ENCODE measurements around the gene GATAD2B.
"Not testable (repeated sequence)": the region's sequence is repeated elsewhere in the genome, so short reads cannot be mapped to it uniquely, and the experiment has no call there.

The GATAD2B gene

GRCh38 chr1:153903841-153904455, 18.8 kb downstream of the GATAD2B start:
- Histone ChIP-seq H3K9ac (ENCODE audit: insufficient read length, low read depth) (no peak overlapping the region), H3K4me3 (ENCODE audit: insufficient read length, low read depth) (no peak overlapping the region), H3K36me3 (ENCODE audit: insufficient read depth, insufficient read length, low read length) (peaks cover 22% of the 10 kb centered on the region), H3K27me3 (ENCODE audit: insufficient read depth, insufficient read length) (no peaks in the 10 kb centered on the region), H3K9me3 (ENCODE audit: insufficient read depth, low read length) (no peaks in the 10 kb centered on the region), H3K4me1 (ENCODE audit: insufficient read depth, insufficient read length) (no peaks in the 10 kb centered on the region)
- TF ChIP-seq SUZ12 (IDR thresholded peaks at IDR 0.05; ENCODE audit: extremely low read depth, insufficient read depth, insufficient read length) (no peak), YY1 (IDR thresholded peaks at IDR 0.05; ENCODE audit: insufficient read depth, insufficient read length) (no peak), ZNF274 (IDR thresholded peaks at IDR 0.05; ENCODE audit: low read depth, low read length) (no peak)
- DNase-seq (ENCODE audit: low read depth, low spot score): no peak

- TF ChIP-seq YY1 (IDR thresholded peaks at IDR 0.05; ENCODE audit: insufficient read depth, insufficient read length) (no peak), SUZ12 (IDR thresholded peaks at IDR 0.05; ENCODE audit: extremely low read depth, insufficient read depth, insufficient read length) (no peak), ZNF274 (IDR thresholded peaks at IDR 0.05; ENCODE audit: low read depth, low read length) (no peak)
- no peak for DNase-seq (ENCODE audit: low read depth, low spot score)
- Histone ChIP-seq H3K9me3 (ENCODE audit: insufficient read depth, low read length) (no peaks in the 10 kb centered on the region), H3K9ac (ENCODE audit: insufficient read length, low read depth) (no peak overlapping the region), H3K4me3 (ENCODE audit: insufficient read length, low read depth) (no peak overlapping the region), H3K36me3 (ENCODE audit: insufficient read depth, insufficient read length, low read length) (peaks cover 33% of the 10 kb centered on the region), H3K4me1 (ENCODE audit: insufficient read depth, insufficient read length) (no peaks in the 10 kb centered on the region), H3K27me3 (ENCODE audit: insufficient read depth, insufficient read length) (no peaks in the 10 kb centered on the region)
Observed at GRCh38 chr1:153899509-153899908, 23.3 kb downstream of the GATAD2B start.

- not testable (repeated sequence) for H3K4me1 ChIP-seq (ENCODE audit: insufficient read depth, insufficient read length); H3K4me3 ChIP-seq (ENCODE audit: insufficient read length, low read depth); H3K9me3 ChIP-seq (ENCODE audit: insufficient read depth, low read length); H3K27me3 ChIP-seq (ENCODE audit: insufficient read depth, insufficient read length); H3K9ac ChIP-seq (ENCODE audit: insufficient read length, low read depth); DNase-seq (ENCODE audit: low read depth, low spot score)
- peaks cover 42% of the 10 kb centered on the region for H3K36me3 ChIP-seq (ENCODE audit: insufficient read depth, insufficient read length, low read length)
Observed at GRCh38 chr1:153895866-153896265, 26.9 kb downstream of the GATAD2B start.

- DNase-seq (ENCODE audit: low read depth, low spot score); H3K9ac ChIP-seq (ENCODE audit: insufficient read length, low read depth): not testable (repeated sequence)
- peaks cover 26% of the 10 kb centered on the region for H3K36me3 ChIP-seq (ENCODE audit: insufficient read depth, insufficient read length, low read length)
Observed at GRCh38 chr1:153891042-153891441, 31.7 kb downstream of the GATAD2B start.

GRCh38 chr1:153888533-153888932, 34.2 kb downstream of the GATAD2B start:
- H3K9ac ChIP-seq (ENCODE audit: insufficient read length, low read depth): no peak overlapping the region
- TF ChIP-seq YY1 (IDR thresholded peaks at IDR 0.05; ENCODE audit: insufficient read depth, insufficient read length) (no peak), ZNF274 (IDR thresholded peaks at IDR 0.05; ENCODE audit: low read depth, low read length) (no peak), SUZ12 (IDR thresholded peaks at IDR 0.05; ENCODE audit: extremely low read depth, insufficient read depth, insufficient read length) (no peak)
- no peaks in the 10 kb centered on the region for H3K27me3 ChIP-seq (ENCODE audit: insufficient read depth, insufficient read length)
- H3K36me3 ChIP-seq (ENCODE audit: insufficient read depth, insufficient read length, low read length): peaks cover 18% of the 10 kb centered on the region
- H3K4me1 ChIP-seq (ENCODE audit: insufficient read depth, insufficient read length): no peaks in the 10 kb centered on the region
- H3K9me3 ChIP-seq (ENCODE audit: insufficient read depth, low read length): no peaks in the 10 kb centered on the region
- H3K4me3 ChIP-seq (ENCODE audit: insufficient read length, low read depth): no peak overlapping the region
- no peak for DNase-seq (ENCODE audit: low read depth, low spot score)

More at GRCh38 chr1:153891042-153891441, 31.7 kb downstream of the GATAD2B start:
- H3K4me3 ChIP-seq (ENCODE audit: insufficient read length, low read depth); H3K27me3 ChIP-seq (ENCODE audit: insufficient read depth, insufficient read length); H3K9me3 ChIP-seq (ENCODE audit: insufficient read depth, low read length); H3K4me1 ChIP-seq (ENCODE audit: insufficient read depth, insufficient read length): not testable (repeated sequence)

- Histone ChIP-seq H3K36me3 (ENCODE audit: insufficient read depth, insufficient read length, low read length) (peaks cover 5% of the 10 kb centered on the region), H3K27me3 (ENCODE audit: insufficient read depth, insufficient read length) (no peaks in the 10 kb centered on the region)
- TF ChIP-seq YY1 (IDR thresholded peaks at IDR 0.05; ENCODE audit: insufficient read depth, insufficient read length) (no peak), SUZ12 (IDR thresholded peaks at IDR 0.05; ENCODE audit: extremely low read depth, insufficient read depth, insufficient read length) (no peak), ZNF274 (IDR thresholded peaks at IDR 0.05; ENCODE audit: low read depth, low read length) (no peak)
Observed at GRCh38 chr1:153886127-153886526, 36.6 kb downstream of the GATAD2B start.

GRCh38 chr1:153883223-153883622, 39.5 kb downstream of the GATAD2B start:
- H3K27me3 ChIP-seq (ENCODE audit: insufficient read depth, insufficient read length): no peaks in the 10 kb centered on the region
- no peaks in the 10 kb centered on the region for H3K9me3 ChIP-seq (ENCODE audit: insufficient read depth, low read length)
- TF ChIP-seq YY1 (IDR thresholded peaks at IDR 0.05; ENCODE audit: insufficient read depth, insufficient read length): no peak
- no peak for TF ChIP-seq ZNF274 (IDR thresholded peaks at IDR 0.05; ENCODE audit: low read depth, low read length)
- no peak for TF ChIP-seq SUZ12 (IDR thresholded peaks at IDR 0.05; ENCODE audit: extremely low read depth, insufficient read depth, insufficient read length)
- no peak overlapping the region for H3K4me3 ChIP-seq (ENCODE audit: insufficient read length, low read depth)
- no peaks in the 10 kb centered on the region for H3K4me1 ChIP-seq (ENCODE audit: insufficient read depth, insufficient read length)
- H3K9ac ChIP-seq (ENCODE audit: insufficient read length, low read depth): no peak overlapping the region
- peaks cover under 1% of the 10 kb centered on the region for H3K36me3 ChIP-seq (ENCODE audit: insufficient read depth, insufficient read length, low read length)
- DNase-seq (ENCODE audit: low read depth, low spot score): no peak

More at GRCh38 chr1:153886127-153886526, 36.6 kb downstream of the GATAD2B start:
- H3K4me3 ChIP-seq (ENCODE audit: insufficient read length, low read depth): no peak overlapping the region
- no peak overlapping the region for H3K9ac ChIP-seq (ENCODE audit: insufficient read length, low read depth)
- H3K9me3 ChIP-seq (ENCODE audit: insufficient read depth, low read length): no peaks in the 10 kb centered on the region
- H3K4me1 ChIP-seq (ENCODE audit: insufficient read depth, insufficient read length): no peaks in the 10 kb centered on the region
- no peak for DNase-seq (ENCODE audit: low read depth, low spot score)

All from NT2/D1 (cell line).